ENCODE measurements around the gene NDFIP1. TPM values are rescaled to one million over a fixed set of nuclear protein-coding genes. Genes with fewer than 3 reads are reported as not detected.

Gene NDFIP1
- total RNA-seq, 4 donors from 2014 or later: 60.4 to 73.6 (median 64.6) TPM

DNA sequence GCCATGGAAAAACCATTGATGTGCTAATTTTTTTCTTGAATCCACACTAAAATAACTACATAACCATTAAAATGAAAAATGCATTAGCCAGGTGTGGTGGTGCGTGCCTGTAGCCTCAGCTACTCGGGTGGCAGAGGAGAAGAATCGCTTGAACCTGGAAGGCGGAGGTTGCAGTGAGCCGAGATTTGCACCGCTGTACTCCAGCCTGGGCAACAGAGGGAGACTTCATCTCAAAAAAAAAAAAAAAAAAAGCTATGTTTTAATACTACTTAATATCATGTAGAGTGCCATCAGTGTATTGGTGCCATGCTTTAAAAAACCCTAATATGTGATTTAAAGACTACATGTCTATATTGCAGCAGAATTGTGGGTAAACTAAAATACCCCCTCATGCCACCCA is 58.9 kb downstream of the NDFIP1 start:
- TF ChIP-seq, protein P1, sequence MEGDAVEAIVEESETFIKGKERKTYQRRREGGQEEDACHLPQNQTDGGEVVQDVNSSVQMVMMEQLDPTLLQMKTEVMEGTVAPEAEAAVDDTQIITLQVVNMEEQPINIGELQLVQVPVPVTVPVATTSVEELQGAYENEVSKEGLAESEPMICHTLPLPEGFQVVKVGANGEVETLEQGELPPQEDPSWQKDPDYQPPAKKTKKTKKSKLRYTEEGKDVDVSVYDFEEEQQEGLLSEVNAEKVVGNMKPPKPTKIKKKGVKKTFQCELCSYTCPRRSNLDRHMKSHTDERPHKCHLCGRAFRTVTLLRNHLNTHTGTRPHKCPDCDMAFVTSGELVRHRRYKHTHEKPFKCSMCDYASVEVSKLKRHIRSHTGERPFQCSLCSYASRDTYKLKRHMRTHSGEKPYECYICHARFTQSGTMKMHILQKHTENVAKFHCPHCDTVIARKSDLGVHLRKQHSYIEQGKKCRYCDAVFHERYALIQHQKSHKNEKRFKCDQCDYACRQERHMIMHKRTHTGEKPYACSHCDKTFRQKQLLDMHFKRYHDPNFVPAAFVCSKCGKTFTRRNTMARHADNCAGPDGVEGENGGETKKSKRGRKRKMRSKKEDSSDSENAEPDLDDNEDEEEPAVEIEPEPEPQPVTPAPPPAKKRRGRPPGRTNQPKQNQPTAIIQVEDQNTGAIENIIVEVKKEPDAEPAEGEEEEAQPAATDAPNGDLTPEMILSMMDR (IDR thresholded peaks at IDR 0.05): no peak
- DNase-seq (ENCODE audit: low spot score): no peak
- ATAC-seq (ENCODE audit: low FRiP score): no peak

DNA sequence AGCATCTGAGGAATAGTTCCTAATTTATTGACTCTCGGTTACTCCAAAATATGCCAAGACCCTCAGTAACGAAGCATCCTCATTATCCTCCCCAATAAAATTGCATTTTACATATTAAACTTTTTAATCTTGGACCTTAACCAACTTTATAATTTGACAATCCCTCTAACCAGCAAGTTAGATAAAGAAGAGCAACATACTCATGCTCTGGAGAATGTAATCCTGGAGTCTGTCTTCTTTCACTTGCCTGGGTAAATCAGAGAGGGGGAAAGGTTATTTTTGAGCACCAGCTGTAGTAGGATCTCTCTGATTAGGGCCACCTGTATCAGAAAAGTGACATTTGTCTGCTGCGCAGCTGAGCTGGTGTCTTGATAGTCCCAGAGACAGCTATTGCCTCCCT is 59.8 kb downstream of the NDFIP1 start:
- DNase-seq (ENCODE audit: low spot score): no peak

DNA sequence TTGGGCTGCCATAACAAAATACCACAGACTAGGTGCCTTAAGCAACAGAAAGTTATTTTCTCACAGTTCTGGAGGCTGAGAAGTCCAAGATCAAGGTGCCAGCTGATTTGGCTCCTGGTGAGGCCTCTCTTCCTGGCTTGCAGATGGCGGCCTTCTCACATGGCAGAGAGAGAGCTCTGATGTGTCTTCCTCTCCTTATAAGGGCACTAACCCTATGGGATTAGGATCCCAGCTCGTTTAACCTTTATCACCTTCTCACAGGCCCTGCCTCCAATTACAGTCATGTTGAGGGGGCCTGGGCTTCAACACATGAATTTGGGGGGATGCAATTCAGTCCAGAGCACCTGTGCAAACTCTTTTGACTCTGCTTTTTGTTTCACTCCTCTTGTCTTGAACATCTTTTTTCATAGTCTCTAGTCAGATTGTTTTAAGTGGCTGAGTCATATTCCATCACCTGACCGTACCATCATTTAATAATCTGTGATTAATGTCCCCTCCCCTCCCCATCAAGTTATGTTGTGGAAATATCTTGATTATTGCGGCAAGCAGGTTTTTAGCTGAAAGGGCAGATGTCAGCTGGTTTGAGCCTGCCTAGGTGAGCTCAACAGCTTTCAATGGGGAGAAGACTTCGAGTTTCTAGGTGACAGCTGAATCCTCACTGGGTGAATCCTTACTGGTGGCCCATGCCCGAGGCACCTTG is 61.8 kb downstream of the NDFIP1 start:
- TF ChIP-seq, protein P1 (IDR thresholded peaks at IDR 0.05): no peak
- no peak for DNase-seq (ENCODE audit: low spot score)
- ATAC-seq (ENCODE audit: low FRiP score): no peak

More for the DNA sequence above, 59.8 kb downstream of the NDFIP1 start:
- TF ChIP-seq, protein P1 (IDR thresholded peaks at IDR 0.05): no peak
- no peak for ATAC-seq (ENCODE audit: low FRiP score)

DNA sequence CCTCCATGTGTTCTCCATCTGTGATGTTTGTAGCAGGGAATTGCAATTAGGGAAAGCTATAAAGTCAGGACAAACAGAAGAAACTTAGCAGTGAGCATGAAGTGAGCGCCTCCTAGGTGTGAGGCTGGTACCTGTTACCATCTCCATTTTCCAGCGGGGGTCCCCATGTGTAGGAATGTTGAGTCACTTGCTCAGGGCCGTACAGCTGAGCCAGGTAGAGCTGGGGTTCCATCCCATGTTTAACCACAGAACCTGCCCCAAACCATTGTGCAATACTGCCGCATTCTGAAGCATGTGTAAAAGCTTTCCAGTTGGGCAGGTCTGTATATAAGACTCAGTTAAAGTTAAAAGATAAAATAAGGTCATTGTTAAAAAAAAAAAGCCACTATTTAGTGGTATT is 62.7 kb downstream of the NDFIP1 start:
- DNase-seq (ENCODE audit: low spot score): no peak
- TF ChIP-seq, protein P1 (IDR thresholded peaks at IDR 0.05): no peak
- ATAC-seq (ENCODE audit: low FRiP score): no peak

DNA sequence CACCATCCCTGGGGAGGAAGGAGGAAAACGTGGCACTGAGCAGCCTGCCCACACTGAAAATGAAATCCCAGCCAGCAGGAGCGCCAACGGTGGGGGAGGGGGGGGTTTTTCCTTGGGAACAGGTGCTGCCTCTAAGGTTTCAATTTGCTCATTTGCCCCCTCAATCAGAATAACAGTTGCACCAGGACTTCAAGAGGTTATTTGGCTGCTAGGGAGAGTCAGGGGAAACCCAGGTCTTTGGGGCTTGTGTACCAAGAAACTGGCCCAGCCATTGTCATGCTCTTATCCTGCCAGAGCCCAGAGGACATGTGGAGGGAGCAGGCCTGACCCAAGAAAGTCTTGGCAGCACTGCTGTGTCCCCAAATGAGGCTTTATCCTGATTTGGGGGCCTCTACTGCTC is 66.5 kb downstream of the NDFIP1 start:
- no peak for DNase-seq (ENCODE audit: low spot score)
- TF ChIP-seq, protein P1 (IDR thresholded peaks at IDR 0.05): no peak
- ATAC-seq (ENCODE audit: low FRiP score): no peak

DNA sequence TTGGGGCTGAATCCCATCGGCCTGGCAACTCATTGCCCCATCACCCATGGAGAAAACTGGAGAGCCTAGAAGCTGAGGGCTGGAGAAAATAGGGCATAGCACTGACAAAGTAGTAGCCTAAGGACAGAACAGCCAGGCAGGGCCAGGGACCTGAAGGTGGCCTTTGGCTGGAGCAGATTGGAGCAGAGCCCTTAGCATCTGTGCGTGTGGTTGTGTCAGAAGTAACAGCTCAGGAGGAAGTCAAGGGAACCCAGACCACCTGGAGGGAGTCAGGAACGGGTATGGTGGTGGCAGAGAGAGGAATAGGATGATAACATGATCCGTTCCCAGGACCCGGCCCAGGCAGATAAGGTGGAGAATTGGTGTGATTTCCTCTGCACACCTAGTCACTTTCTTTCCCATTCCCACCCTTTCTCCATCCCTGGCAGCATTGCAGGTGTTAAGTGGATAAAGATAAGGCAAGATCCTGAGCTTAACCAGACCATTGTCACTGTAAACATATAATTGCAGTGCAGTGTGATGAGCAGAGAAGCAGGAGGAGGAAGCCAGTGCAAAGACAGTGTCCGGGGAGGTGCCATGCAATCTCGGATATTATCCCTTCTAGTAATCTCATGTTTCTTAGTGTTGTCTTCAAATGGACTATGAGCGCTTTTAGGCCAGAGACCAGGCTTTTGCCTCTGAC is 67.0 kb downstream of the NDFIP1 start:
- DNase-seq (ENCODE audit: low spot score): no peak
- TF ChIP-seq, protein P1 (IDR thresholded peaks at IDR 0.05): no peak
- no peak for ATAC-seq (ENCODE audit: low FRiP score)

DNA sequence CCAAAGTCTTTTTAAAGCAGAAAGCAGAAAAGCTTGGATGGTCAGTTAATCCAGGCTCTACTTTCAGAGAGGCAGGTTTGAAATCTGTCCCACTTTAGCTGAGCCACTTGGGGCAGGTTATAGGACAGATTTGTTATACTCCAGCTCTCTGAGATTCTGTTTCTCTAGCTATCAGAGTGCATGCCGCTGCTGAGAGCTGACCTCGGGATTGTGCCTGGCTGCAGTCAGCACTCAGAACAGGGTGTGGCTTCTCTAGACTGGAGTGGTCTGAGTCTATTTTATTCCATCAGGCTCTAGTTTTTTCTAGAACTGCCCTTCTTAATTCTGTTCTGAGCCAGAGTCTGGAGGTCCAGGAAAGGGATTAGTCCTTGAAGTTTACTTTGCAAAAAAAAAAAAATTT is 67.7 kb downstream of the NDFIP1 start:
- TF ChIP-seq, protein P1 (IDR thresholded peaks at IDR 0.05): no peak
- DNase-seq (ENCODE audit: low spot score) (no peak), ATAC-seq (ENCODE audit: low FRiP score) (no peak)
